ENCODE measurements around the gene ARFGAP3. TPM values are rescaled to one million over a fixed set of nuclear protein-coding genes. Genes with fewer than 3 reads are reported as not detected.

The ARFGAP3 gene
- total RNA-seq, 4 donors from 2014 or later: 43.0 to 106 (median 50.5) TPM

DNA sequence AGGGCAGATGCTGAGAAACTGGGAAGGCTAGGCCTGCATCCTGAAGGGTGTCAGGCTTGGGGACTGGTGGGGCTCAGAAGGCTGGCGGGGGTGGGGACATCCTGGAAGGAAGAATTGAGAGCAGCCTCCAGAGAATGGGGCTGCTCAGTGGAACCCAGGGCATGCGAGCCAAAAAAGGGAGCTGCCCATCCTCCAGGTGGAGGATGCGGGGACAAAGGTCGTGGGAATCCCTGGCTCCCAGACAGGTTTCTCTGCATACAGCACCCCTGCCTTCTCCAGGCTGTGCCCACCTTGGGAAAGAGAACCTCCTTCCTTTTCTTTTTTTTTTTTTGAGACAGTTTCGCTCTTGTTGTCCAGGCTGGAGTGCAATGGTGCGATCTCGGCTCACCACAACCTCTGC, 40.9 kb upstream of the ARFGAP3 start:
- no peak for ATAC-seq (ENCODE audit: low FRiP score)
- TF ChIP-seq CTCF (IDR thresholded peaks at IDR 0.05): no peak
- no peak for DNase-seq (ENCODE audit: low spot score)

DNA sequence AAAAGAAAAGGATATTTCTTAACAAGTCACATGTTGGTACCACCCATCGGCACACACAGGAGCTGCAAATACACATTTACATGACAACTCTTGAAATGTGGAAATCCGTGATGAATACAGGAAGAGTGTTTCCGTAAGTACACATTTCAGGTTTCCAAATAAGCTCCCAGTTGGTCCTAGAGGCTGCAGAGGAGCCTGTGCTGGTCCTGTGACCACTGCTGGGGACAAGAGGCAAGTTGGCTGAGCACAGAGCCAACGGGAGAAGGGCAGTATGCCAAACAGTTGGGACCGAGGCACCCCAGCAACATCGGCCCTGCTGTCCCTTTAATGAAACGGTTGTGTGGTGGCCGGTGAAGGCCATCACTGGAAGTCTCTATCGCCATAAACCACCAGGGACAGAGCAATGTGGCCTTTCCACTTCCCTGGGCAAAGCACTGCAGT, 38.5 kb upstream of the ARFGAP3 start:
- ATAC-seq (ENCODE audit: low FRiP score): no peak
- TF ChIP-seq CTCF (IDR thresholded peaks at IDR 0.05): no peak
- DNase-seq (ENCODE audit: low spot score): no peak

GRCh38 chr22:42895087-42895486, 38.0 kb upstream of the ARFGAP3 start:
- no peak for TF ChIP-seq CTCF (IDR thresholded peaks at IDR 0.05)
- DNase-seq (ENCODE audit: low spot score) (no peak), ATAC-seq (ENCODE audit: low FRiP score) (no peak)

- ATAC-seq (ENCODE audit: low FRiP score) (no peak), DNase-seq (ENCODE audit: low spot score) (no peak)
- no peak for TF ChIP-seq CTCF (IDR thresholded peaks at IDR 0.05)
Measured at GRCh38 chr22:42893371-42894150, 36.5 kb upstream of the ARFGAP3 start.

GRCh38 chr22:42892571-42893316, 35.7 kb upstream of the ARFGAP3 start:
- TF ChIP-seq CTCF (IDR thresholded peaks at IDR 0.05): no peak
- DNase-seq (ENCODE audit: low spot score): no peak
- ATAC-seq (ENCODE audit: low FRiP score): no peak

GRCh38 chr22:42892156-42892555, 35.1 kb upstream of the ARFGAP3 start:
- no peak for DNase-seq (ENCODE audit: low spot score)
- TF ChIP-seq CTCF (IDR thresholded peaks at IDR 0.05): no peak
- no peak for ATAC-seq (ENCODE audit: low FRiP score)

Data from omental fat pad (tissue), 4 donors.